BJ (cell line): ENCODE measurements around the gene TRIM60. TPM values are rescaled to one million over a fixed set of nuclear protein-coding genes. Genes with fewer than 3 reads are reported as not detected.
A peak's percentile ranks its signal among the peaks of the same experiment; 100 is the strongest.
"Not testable (repeated sequence)": the region's sequence is repeated elsewhere in the genome, so short reads cannot be mapped to it uniquely, and the experiment has no call there.

Source experiments
- CTCF ChIA-PET: fragments of 350-600 bp; formaldehyde crosslinking; extraction: SDS; loops from one replicate; lab custom pipeline; 2021; ENCODE audit warnings: antibody characterized with exemption, inconsistent platforms; lab: Yijun Ruan, JAX
- POLR2A ChIA-PET: fragments of 300-600 bp; sonication (Branson Sonifier 250); formaldehyde crosslinking; extraction: SDS; loops from one replicate; lab custom pipeline; 2021; ENCODE audit warnings: antibody characterized with exemption; lab: Charles Lee
- DNase-seq: peaks from one replicate; pipeline ENCODE4 v3.0.0-alpha.2; 2011; ENCODE audit warnings: low read depth
- H3K27me3 ChIP-seq: 2 replicates; pipeline ENCODE4 v1.6.0; 2011; ENCODE audit warnings: low read length; ENCODE audit not compliant: control insufficient read depth, insufficient read depth
- H3K36me3 ChIP-seq: 2 replicates; pipeline ENCODE4 v1.5.1; 2011; ENCODE audit warnings: low read length; ENCODE audit not compliant: control insufficient read depth, insufficient read depth
- H3K4me3 ChIP-seq: 2 replicates; pipeline ENCODE4 v1.5.1; 2011; ENCODE audit warnings: low read depth, mild to moderate bottlenecking, control low read depth, low read length
- CTCF ChIP-seq: IDR thresholded peaks from 2 replicates; pipeline ENCODE4 v1.5.1; 2011; ENCODE audit warnings: low read depth, mild to moderate bottlenecking, control low read depth, inconsistent platforms, low read length, moderate library complexity; ENCODE audit not compliant: insufficient read depth
- polyA plus RNA-seq: library from polyadenylated mRNA; depleted of rRNA; stranded (reverse); fragments of >200 nt; gene quantifications from 2 replicates; pipeline ENCODE4 v1.2.3, GENCODE V29; 2011

Gene TRIM60
- polyA plus RNA-seq, 1 experiment, result not detected

GRCh38 chr4:165058666-165059065 is 26.9 kb downstream of the TRIM60 start:
- ChIA-PET POLR2A (no interaction called here), CTCF (no interaction called here)
- no peak overlapping the region for H3K4me3 ChIP-seq

GRCh38 chr4:165059386-165059785 is 27.6 kb downstream of the TRIM60 start:
- no peak for TF ChIP-seq CTCF
- Histone ChIP-seq H3K27me3 (no peaks in the 10 kb centered on the region), H3K36me3 (no peaks in the 10 kb centered on the region), H3K4me3 (no peak overlapping the region)
- CTCF ChIA-PET, result no interaction called here
- POLR2A ChIA-PET, result no interaction called here
- DNase-seq, result no peak

More at GRCh38 chr4:165058666-165059065, 26.9 kb downstream of the TRIM60 start:
- no peak for DNase-seq
- no peaks in the 10 kb centered on the region for H3K36me3 ChIP-seq
- no peaks in the 10 kb centered on the region for H3K27me3 ChIP-seq
- TF ChIP-seq CTCF, result no peak

- H3K36me3 ChIP-seq, result no peaks in the 10 kb centered on the region
- peak; percentile 30; the same call in 1 of the 2 replicates for TF ChIP-seq CTCF
- no peak overlapping the region for H3K4me3 ChIP-seq
- POLR2A ChIA-PET, result no interaction called here
- no peaks in the 10 kb centered on the region for H3K27me3 ChIP-seq
- no peak for DNase-seq
- CTCF ChIA-PET, result no interaction called here
Observed at GRCh38 chr4:165060938-165061337, 29.1 kb downstream of the TRIM60 start.

- Histone ChIP-seq H3K27me3 (no peaks in the 10 kb centered on the region), H3K4me3 (no peak overlapping the region), H3K36me3 (no peaks in the 10 kb centered on the region)
- no peak for DNase-seq
- CTCF ChIA-PET, result no interaction called here
- no peak for TF ChIP-seq CTCF
- POLR2A ChIA-PET, result no interaction called here
Observed at GRCh38 chr4:165070560-165070959, 38.8 kb downstream of the TRIM60 start.

- H3K27me3 ChIP-seq, CTCF ChIA-PET, H3K36me3 ChIP-seq, H3K4me3 ChIP-seq, POLR2A ChIA-PET, DNase-seq: not testable (repeated sequence)
Observed at GRCh38 chr4:165073346-165073745, 41.5 kb downstream of the TRIM60 start.

GRCh38 chr4:165077034-165077578 is 45.3 kb downstream of the TRIM60 start:
- no peaks in the 10 kb centered on the region for H3K27me3 ChIP-seq
- ChIA-PET CTCF (interaction anchor here (0.7 to 1.4 kb wide), 3 partner anchors 11 to 35 kb away, joined by 3 read pairs; partner anchors contain the start of gene TMEM192), POLR2A (no interaction called here)
- H3K36me3 ChIP-seq, result no peaks in the 10 kb centered on the region
- TF ChIP-seq CTCF, result no peak
- H3K4me3 ChIP-seq, result no peak overlapping the region
- DNase-seq, result no peak
